A549 treated with Mapracorat at 1 μM for 4 hours (cell line): Measurements from ENCODE around the gene AGBL5. TPM values are rescaled to one million over a fixed set of nuclear protein-coding genes. Genes with fewer than 3 reads are reported as not detected.

Experiments
- total RNA-seq: library from RNA; stranded (reverse); fragments of 200-300 nt; extraction: Qiagen RNA extraction; gene quantifications from 5 replicates; pipeline ENCODE4 v1.2.3, GENCODE V29; 2022

The AGBL5 gene
- 28.1 to 32.0 TPM (median 30.4 TPM) in 5 replicates for total RNA-seq

GRCh38 chr2:27050996-27051901 is at the start of gene AGBL5:
AGBL5 (plus strand) TSS chr2:27051668; CDS start chr2:27052959, 1,291 bp downstream.

DNA sequence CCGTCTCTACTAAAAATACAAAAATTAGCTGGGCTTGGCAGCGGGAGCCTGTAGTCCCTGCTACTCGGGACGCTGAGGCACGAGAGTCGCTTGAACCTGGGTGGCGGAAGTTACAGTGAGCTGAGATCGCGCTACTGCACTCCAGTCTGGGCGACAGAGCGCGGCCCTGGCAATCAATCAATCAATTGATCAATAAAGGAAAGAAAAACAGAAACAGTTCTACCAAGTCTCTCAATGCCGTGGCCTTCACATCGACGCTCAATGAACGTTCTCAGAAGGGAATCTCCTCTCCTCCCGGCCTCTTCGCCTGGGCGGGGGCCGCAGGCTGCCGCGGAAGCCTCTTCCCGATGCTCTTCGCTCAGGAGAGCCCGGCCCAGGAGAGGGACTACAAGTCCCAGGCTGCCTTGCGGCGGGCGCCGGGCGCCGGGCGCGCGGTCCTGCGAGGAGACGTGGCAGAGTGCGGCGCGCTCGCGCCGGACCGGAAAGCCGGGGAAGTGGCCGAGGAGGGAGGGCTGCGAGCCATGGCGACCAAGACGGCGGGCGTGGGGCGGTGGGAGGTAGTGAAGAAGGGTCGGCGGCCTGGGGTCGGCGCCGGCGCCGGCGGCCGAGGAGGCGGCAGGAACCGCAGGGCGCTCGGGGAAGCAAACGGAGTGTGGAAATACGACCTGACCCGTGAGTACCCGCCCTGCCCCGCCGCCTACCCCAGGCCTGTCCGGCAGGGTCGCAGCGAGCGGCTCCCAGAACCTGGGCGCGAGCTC is 18.8 kb upstream of the AGBL5 start, which contains the start of gene TMEM214:
TSS of gene TMEM214 (plus strand) at position 471 of the 758 bp plus-strand sequence. CDS start at position 522, 51 bp downstream.

DNA sequence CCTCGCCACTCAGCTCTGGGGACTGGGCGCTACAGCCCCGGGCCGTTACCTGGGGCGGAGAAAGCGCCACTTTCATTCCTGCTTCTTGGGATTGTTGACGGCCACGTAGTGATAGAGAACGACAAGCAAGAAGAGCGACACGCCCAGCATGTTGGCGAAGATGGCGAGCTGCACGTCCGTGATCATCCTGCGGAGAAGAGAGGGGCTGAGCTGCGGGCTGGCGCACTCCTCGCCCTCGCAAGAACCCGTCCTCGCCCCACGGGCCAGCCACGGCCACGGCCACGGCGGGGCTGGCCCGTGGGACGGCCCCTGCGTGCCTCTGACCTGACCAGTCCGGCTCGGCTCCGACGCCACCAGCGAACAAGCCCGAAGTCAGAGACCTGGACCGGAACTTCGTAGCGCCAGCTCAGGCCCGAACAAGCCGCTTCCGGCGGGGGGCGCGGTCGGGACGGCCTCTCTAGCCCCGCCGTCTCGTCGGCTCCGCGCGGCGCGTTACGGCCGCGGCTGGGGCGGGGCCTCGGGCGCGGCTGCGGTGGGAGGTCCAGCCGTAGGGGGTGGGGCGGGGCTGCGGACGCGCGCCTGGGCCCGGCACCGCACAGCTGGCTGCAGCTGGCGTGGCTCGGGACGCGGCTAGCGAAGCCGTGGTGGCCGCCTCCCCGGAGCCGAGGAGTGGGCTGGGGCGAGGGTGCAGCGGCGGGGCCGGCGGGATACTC is 20.0 kb downstream of the AGBL5 start, which contains the start of gene OST4:
TSS of gene OST4 (minus strand) at position 378 of the 713 bp plus-strand sequence.

DNA sequence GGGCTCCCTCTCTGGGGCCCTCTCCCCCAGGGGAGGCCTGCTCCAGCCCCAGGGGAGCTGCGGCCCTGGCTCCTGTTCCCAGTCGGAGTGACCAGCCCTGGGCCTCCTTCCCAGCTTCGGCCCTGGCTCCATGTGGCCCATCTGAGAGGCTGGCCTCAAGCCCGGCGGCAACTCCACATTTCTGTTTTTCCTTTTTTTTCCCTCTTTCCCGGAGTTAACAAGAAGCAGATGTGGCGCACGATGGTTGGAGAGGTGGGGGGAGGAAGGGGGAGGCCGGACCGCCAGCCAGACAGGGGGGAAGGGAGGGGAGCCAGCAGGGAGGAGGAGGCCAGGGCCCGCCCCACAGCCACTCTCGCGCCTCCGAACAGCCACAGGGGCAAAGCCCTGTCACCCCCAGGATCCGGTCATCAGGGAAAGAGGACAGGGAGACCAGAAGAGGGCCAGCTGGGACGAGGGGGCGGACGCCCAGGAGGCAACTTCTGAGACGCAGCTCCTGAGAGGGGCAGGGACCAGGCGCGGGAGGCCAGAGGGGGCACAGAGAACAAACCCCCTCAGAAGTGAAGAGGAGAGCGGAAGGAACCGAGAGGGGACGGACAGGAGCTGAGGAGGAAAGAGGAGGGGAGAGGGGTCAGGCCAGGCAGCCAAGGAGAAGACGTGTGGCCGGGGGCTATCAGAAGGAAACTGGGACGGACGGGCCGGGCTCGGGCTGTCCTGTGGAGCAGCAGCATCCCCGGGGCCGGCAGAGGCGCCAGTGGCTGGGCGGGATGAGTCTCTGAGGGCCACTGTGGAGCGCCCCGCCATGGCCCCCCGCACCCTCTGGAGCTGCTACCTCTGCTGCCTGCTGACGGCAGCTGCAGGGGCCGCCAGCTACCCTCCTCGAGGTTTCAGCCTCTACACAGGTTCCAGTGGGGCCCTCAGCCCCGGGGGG is 27.1 kb downstream of the AGBL5 start, which contains the start of gene EMILIN1:
TSS of gene EMILIN1 (plus strand) at position 349 of the 928 bp plus-strand sequence. CDS start at position 800, 451 bp downstream.

GRCh38 chr2:27086724-27087593 is 35.5 kb downstream of the AGBL5 start, which contains the start of gene KHK:
KHK (plus strand) TSS chr2:27086772; CDS start chr2:27087260, 488 bp downstream.

DNA sequence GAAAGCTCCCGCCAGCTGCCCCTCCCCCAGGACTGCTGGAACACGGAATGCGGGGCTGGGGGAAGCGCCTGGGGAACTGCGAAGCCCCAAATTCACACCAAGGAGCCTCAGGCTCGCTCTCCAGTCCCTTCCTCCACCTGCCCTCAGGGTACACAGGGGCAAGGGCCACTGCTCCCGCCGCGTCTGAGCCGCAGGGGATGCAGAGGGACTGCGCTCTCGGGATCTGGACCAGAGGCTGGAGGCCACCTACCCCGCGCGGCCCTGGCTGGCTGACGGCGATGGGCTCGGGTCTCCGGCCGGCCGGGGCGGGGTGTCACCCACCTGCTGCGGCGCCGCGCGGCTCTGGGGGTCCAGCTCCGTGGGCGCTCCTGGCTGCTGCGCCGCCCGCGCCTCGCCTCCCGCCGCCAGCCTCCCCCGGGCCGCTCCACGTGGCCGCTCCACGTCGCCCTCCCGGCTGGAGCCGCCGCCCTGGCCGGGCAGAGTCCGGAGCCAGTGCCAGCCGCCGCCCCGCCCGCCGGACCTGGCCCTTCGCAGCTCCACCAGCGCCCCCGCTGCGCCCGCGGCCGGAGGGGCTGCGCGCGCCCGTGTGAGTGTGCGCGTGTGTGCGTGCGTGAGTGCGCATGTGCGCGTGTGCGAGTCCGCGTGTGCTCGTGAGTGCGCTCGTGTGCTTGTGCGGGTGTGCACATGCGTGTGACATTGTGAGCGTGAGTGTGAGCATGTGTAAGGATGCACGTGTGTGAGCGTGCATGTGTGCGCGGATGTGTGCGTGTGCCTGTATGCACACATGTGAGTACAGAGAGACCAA is 67.3 kb downstream of the AGBL5 start, which contains the start of gene CGREF1:
TSS of gene CGREF1 (minus strand) at position 604 of the 805 bp plus-strand sequence. CDS start 14,762 bp downstream, outside the sequence.

Other genes with a start within 250 kb of the AGBL5 start
- 3.6 to 7.7 TPM (median 5.3 TPM) in 5 replicates for gene DPYSL5, start 203.5 kb upstream of the AGBL5 start, total RNA-seq
- 9.4 to 12.8 TPM (median 10.7 TPM) in 5 replicates for gene MAPRE3, start 81.0 kb upstream of the AGBL5 start, total RNA-seq
- 53.5 to 68.3 TPM (median 65.9 TPM) in 5 replicates for gene TMEM214, start 18.7 kb upstream of the AGBL5 start, total RNA-seq
- gene OST4, start 20.0 kb downstream of the AGBL5 start, total RNA-seq, result 539 to 642 TPM (median 562 TPM) in 5 replicates
- 0.27 to 0.56 TPM (median 0.47 TPM) in 5 replicates for gene EMILIN1, start 26.9 kb downstream of the AGBL5 start, total RNA-seq
- 7.6 to 10.4 TPM (median 10.2 TPM) in 5 replicates for gene KHK, start 35.1 kb downstream of the AGBL5 start, total RNA-seq
- 7.3 to 9.0 TPM (median 8.4 TPM) in 5 replicates for gene CGREF1, start 67.5 kb downstream of the AGBL5 start, total RNA-seq
- 0.77 to 2.1 TPM (median 1.5 TPM) in 5 replicates for gene ABHD1, start 72.1 kb downstream of the AGBL5 start, total RNA-seq
- gene PREB, start 83.0 kb downstream of the AGBL5 start, total RNA-seq, result 44.7 to 60.1 TPM (median 58.3 TPM) in 5 replicates
- not detected in 5 replicates for gene PRR30, start 87.7 kb downstream of the AGBL5 start, total RNA-seq
- not detected in 5 replicates for gene TCF23, start 97.3 kb downstream of the AGBL5 start, total RNA-seq
- gene ATRAID, start 160.4 kb downstream of the AGBL5 start, total RNA-seq, result 206 to 230 TPM (median 222 TPM) in 5 replicates
- gene SLC5A6, start 160.6 kb downstream of the AGBL5 start, total RNA-seq, result 61.6 to 71.0 TPM (median 63.7 TPM) in 5 replicates
- 51.1 to 65.2 TPM (median 61.1 TPM) in 5 replicates for gene CAD, start 165.7 kb downstream of the AGBL5 start, total RNA-seq
- gene SLC30A3, start 211.4 kb downstream of the AGBL5 start, total RNA-seq, result 2.1 to 4.0 TPM (median 3.3 TPM) in 5 replicates
- gene DNAJC5G, start 223.8 kb downstream of the AGBL5 start, total RNA-seq, result not detected in 5 replicates
- 0.70 to 1.3 TPM (median 0.91 TPM) in 5 replicates for gene TRIM54, start 230.8 kb downstream of the AGBL5 start, total RNA-seq